A673 (cell line): ENCODE results near the gene DAPK1. TPM values are rescaled to one million over a fixed set of nuclear protein-coding genes. Genes with fewer than 3 reads are reported as not detected.
A peak's percentile ranks its signal among the peaks of the same experiment; 100 is the strongest.

Experiments used
- BruUV-seq: library from RNA; stranded (reverse); fragments of 400-500 nt; replicated peaks from 2 replicates; lab custom pipeline; 2021; lab: Mats Ljungman, UMichigan
- CTCF ChIA-PET: fragments of 300-600 bp; sonication (Branson Sonifier 250); formaldehyde crosslinking; loops from one replicate; lab custom pipeline; 2022; ENCODE audit warnings: antibody characterized with exemption; lab: Charles Lee
- POLR2A ChIA-PET: fragments of 300-600 bp; sonication (Branson Sonifier 250); formaldehyde crosslinking; loops from one replicate; lab custom pipeline; 2022; ENCODE audit warnings: antibody characterized with exemption; ENCODE audit not compliant: low non-redundant PET; lab: Charles Lee
- DNase-seq: peaks from one replicate; pipeline ENCODE4 v3.0.0-alpha.2; 2015; ENCODE audit warnings: low spot score
- H3K27ac ChIP-seq: fragments of 200-600 bp; sonication (generic); 2 replicates; pipeline ENCODE4 v1.5.1; 2016; ENCODE audit warnings: mixed run types, low read depth, mild to moderate bottlenecking, mixed read lengths, antibody characterized with exemption, low read length; ENCODE audit not compliant: poor library complexity, severe bottlenecking
- H3K27me3 ChIP-seq: fragments of 200-600 bp; sonication (generic); replicated peaks from 2 replicates; pipeline ENCODE4 v1.6.1; 2017; ENCODE audit warnings: mixed run types, low read depth, mild to moderate bottlenecking, mixed read lengths, antibody characterized with exemption, low read length; ENCODE audit not compliant: insufficient read depth, poor library complexity
- H3K36me3 ChIP-seq: fragments of 200-600 bp; sonication (generic); 2 replicates; pipeline ENCODE4 v1.6.1; 2016; ENCODE audit warnings: mixed run types, mild to moderate bottlenecking, mixed read lengths, antibody characterized with exemption, low read length; ENCODE audit not compliant: insufficient read depth, poor library complexity, severe bottlenecking
- H3K4me1 ChIP-seq: fragments of 200-600 bp; sonication (generic); 2 replicates; pipeline ENCODE4 v1.6.1; 2017; ENCODE audit warnings: mixed run types, mild to moderate bottlenecking, mixed read lengths, antibody characterized with exemption, low read length; ENCODE audit not compliant: insufficient read depth, poor library complexity, severe bottlenecking
- H3K4me3 ChIP-seq: fragments of 200-600 bp; sonication (generic); 2 replicates; pipeline ENCODE4 v1.5.1; 2016; ENCODE audit warnings: low read depth, mixed run types, mild to moderate bottlenecking, mixed read lengths, low read length; ENCODE audit not compliant: poor library complexity, severe bottlenecking
- H3K9me3 ChIP-seq: fragments of 200-600 bp; sonication (generic); 2 replicates; pipeline ENCODE4 v1.6.1; 2016; ENCODE audit warnings: mixed run types, low read depth, mild to moderate bottlenecking, mixed read lengths, antibody characterized with exemption, low read length; ENCODE audit not compliant: poor library complexity, severe bottlenecking
- CTCF ChIP-seq: fragments of 300-800, 200-600 bp; sonication (generic); conservative IDR thresholded peaks from 2 replicates; pipeline ENCODE4 v1.5.1; 2017; ENCODE audit warnings: low read depth, mild to moderate bottlenecking, antibody characterized with exemption, low read length, moderate library complexity, mixed read lengths
- EZH2 ChIP-seq: fragments of 200-600 bp; sonication (generic); IDR thresholded peaks from 2 replicates; pipeline ENCODE4 v1.6.1; 2017; ENCODE audit warnings: borderline replicate concordance, low read depth, mild to moderate bottlenecking, mixed read lengths, antibody characterized with exemption, low read length; ENCODE audit not compliant: poor library complexity, severe bottlenecking
- intact Hi-C: fragments of 100-400 bp; cut with micrococcal nuclease; formaldehyde crosslinking; loops from one replicate; pipeline ENCODE4 v1.10.0; 2022; ENCODE audit not compliant: unreplicated experiment
- total RNA-seq: library from RNA; stranded (reverse); gene quantifications from 2 replicates; pipeline ENCODE4 v1.2.3, GENCODE V29; 2021

Gene DAPK1
- total RNA-seq, 1 experiment from 2014 or later, result 380 TPM

- ChIA-PET CTCF (no interaction called here), POLR2A (no interaction called here)
- Histone ChIP-seq H3K27ac (peak overlapping the region; percentile 37), H3K9me3 (no peaks in the 10 kb centered on the region), H3K27me3 (no peaks in the 10 kb centered on the region), H3K4me1 (peaks cover 7% of the 10 kb centered on the region), H3K36me3 (peaks cover 70% of the 10 kb centered on the region), H3K4me3 (no peak overlapping the region)
- no peak for DNase-seq
- intact Hi-C loops, result no loop called here
- TF ChIP-seq EZH2, result no peak
- no peak for TF ChIP-seq CTCF
- no TSS peak for BruUV-seq
Measured at GRCh38 chr9:87673446-87674120, 175.9 kb downstream of the DAPK1 start.

GRCh38 chr9:87674565-87675299 is 177.1 kb downstream of the DAPK1 start:
- ChIA-PET POLR2A (no interaction called here), CTCF (no interaction called here)
- DNase-seq, result no peak
- Histone ChIP-seq H3K27ac (peak overlapping the region; percentile 22), H3K36me3 (peaks cover 62% of the 10 kb centered on the region), H3K9me3 (no peaks in the 10 kb centered on the region), H3K4me3 (no peak overlapping the region), H3K27me3 (no peaks in the 10 kb centered on the region), H3K4me1 (peaks cover 7% of the 10 kb centered on the region)
- TF ChIP-seq EZH2 (no peak), CTCF (no peak)
- BruUV-seq, result no TSS peak
- intact Hi-C loops, result no loop called here

- intact Hi-C loops, result no loop called here
- H3K36me3 ChIP-seq, result peaks cover 58% of the 10 kb centered on the region
- no TSS peak for BruUV-seq
- H3K27me3 ChIP-seq, result no peaks in the 10 kb centered on the region
- H3K4me1 ChIP-seq, result peaks cover 7% of the 10 kb centered on the region
- H3K27ac ChIP-seq, result peak overlapping the region; percentile 38
- no peak overlapping the region for H3K4me3 ChIP-seq
- no peaks in the 10 kb centered on the region for H3K9me3 ChIP-seq
- POLR2A ChIA-PET, result no interaction called here
- TF ChIP-seq CTCF (no peak), EZH2 (no peak)
- DNase-seq, result no peak
- CTCF ChIA-PET, result no interaction called here
Measured at GRCh38 chr9:87675906-87676515, 178.3 kb downstream of the DAPK1 start.
